HG02852 (cell line): ENCODE measurements around the gene SMYD3.

ENCODE experiments used
- ATAC-seq: cut with Tn5 transposase; IDR thresholded peaks from one replicate; pipeline ENCODE4 v1.9.1; 2021; ENCODE audit warnings: mild to moderate bottlenecking, moderate library complexity; ENCODE audit not compliant: unreplicated experiment

The SMYD3 gene

GRCh38 chr1:246117066-246117791 lies 389.9 kb downstream of the SMYD3 start:
- ATAC-seq: peak; percentile 77

- ATAC-seq: no peak
Measured at GRCh38 chr1:246114369-246114768, 392.7 kb downstream of the SMYD3 start.

- no peak for ATAC-seq
Measured at GRCh38 chr1:246113555-246114095, 393.5 kb downstream of the SMYD3 start.

GRCh38 chr1:246111570-246111969 lies 395.5 kb downstream of the SMYD3 start:
- no peak for ATAC-seq

- ATAC-seq: no peak
Measured at GRCh38 chr1:246110343-246111219, 396.5 kb downstream of the SMYD3 start.

- no peak for ATAC-seq
Measured at GRCh38 chr1:246108278-246108925, 398.7 kb downstream of the SMYD3 start.

- no peak for ATAC-seq
Measured at GRCh38 chr1:246107516-246108277, 399.4 kb downstream of the SMYD3 start.

- ATAC-seq: peak; percentile 50
Measured at GRCh38 chr1:246106342-246106763, 400.7 kb downstream of the SMYD3 start.

- no peak for ATAC-seq
Measured at GRCh38 chr1:246104927-246105326, 402.2 kb downstream of the SMYD3 start.

GRCh38 chr1:246099570-246099969 lies 407.5 kb downstream of the SMYD3 start:
- no peak for ATAC-seq

- no peak for ATAC-seq
Measured at GRCh38 chr1:246096356-246096755, 410.7 kb downstream of the SMYD3 start.

- ATAC-seq: no peak
Measured at GRCh38 chr1:246095443-246095842, 411.6 kb downstream of the SMYD3 start.

GRCh38 chr1:246093230-246093629 lies 413.8 kb downstream of the SMYD3 start:
- no peak for ATAC-seq

GRCh38 chr1:246092136-246092535 lies 414.9 kb downstream of the SMYD3 start:
- ATAC-seq: no peak

- no peak for ATAC-seq
Measured at GRCh38 chr1:246091477-246091876, 415.6 kb downstream of the SMYD3 start.

- ATAC-seq: no peak
Measured at GRCh38 chr1:246086191-246086590, 420.9 kb downstream of the SMYD3 start.

GRCh38 chr1:246083416-246083815 lies 423.7 kb downstream of the SMYD3 start:
- ATAC-seq: no peak

GRCh38 chr1:246081856-246082668 lies 425.0 kb downstream of the SMYD3 start:
- ATAC-seq: no peak

GRCh38 chr1:246081138-246081702 lies 425.9 kb downstream of the SMYD3 start:
- ATAC-seq: no peak
